HG03097 (cell line): Measurements from ENCODE around the gene CDK17.
"Not testable (repeated sequence)": the region's sequence is repeated elsewhere in the genome, so short reads cannot be mapped to it uniquely, and the experiment has no call there.

Source experiments
- ATAC-seq: cut with Tn5 transposase; IDR thresholded peaks from one replicate; pipeline ENCODE4 v1.9.1; 2021; ENCODE audit not compliant: unreplicated experiment, low FRiP score

CDK17 gene

GRCh38 chr12:96399919-96400630 is at the start of gene CDK17:
TSS of gene CDK17 (minus strand) at chr12:96400439. CDS start at chr12:96334836, 65,603 bp downstream.
- ATAC-seq = peak; percentile 44

- no peak for ATAC-seq
Observed at GRCh38 chr12:96448300-96448699, 48.1 kb upstream of the CDK17 start.

- ATAC-seq = no peak
Observed at GRCh38 chr12:96447256-96447655, 47.0 kb upstream of the CDK17 start.

- ATAC-seq = peak; percentile 98
Observed at GRCh38 chr12:96445691-96446583, 45.7 kb upstream of the CDK17 start.

GRCh38 chr12:96444399-96444798 is 44.2 kb upstream of the CDK17 start:
- no peak for ATAC-seq

GRCh38 chr12:96442906-96443305 is 42.7 kb upstream of the CDK17 start:
- ATAC-seq = no peak

GRCh38 chr12:96441816-96442215 is 41.6 kb upstream of the CDK17 start:
- no peak for ATAC-seq

- no peak for ATAC-seq
Observed at GRCh38 chr12:96438330-96438729, 38.1 kb upstream of the CDK17 start.

GRCh38 chr12:96437171-96437445 is 36.9 kb upstream of the CDK17 start:
- no peak for ATAC-seq

GRCh38 chr12:96436366-96437170 is 36.3 kb upstream of the CDK17 start:
- no peak for ATAC-seq

GRCh38 chr12:96434107-96434506 is 33.9 kb upstream of the CDK17 start:
- ATAC-seq = peak; percentile 83

GRCh38 chr12:96432496-96433321 is 32.5 kb upstream of the CDK17 start:
- ATAC-seq = not testable (repeated sequence)

GRCh38 chr12:96431067-96431466 is 30.8 kb upstream of the CDK17 start:
- ATAC-seq = no peak

- ATAC-seq = no peak
Observed at GRCh38 chr12:96427269-96427729, 27.1 kb upstream of the CDK17 start.

- no peak for ATAC-seq
Observed at GRCh38 chr12:96425951-96426350, 25.7 kb upstream of the CDK17 start.

- no peak for ATAC-seq
Observed at GRCh38 chr12:96425321-96425720, 25.1 kb upstream of the CDK17 start.

GRCh38 chr12:96424601-96425000 is 24.4 kb upstream of the CDK17 start:
- ATAC-seq = no peak

- ATAC-seq = no peak
Observed at GRCh38 chr12:96422192-96422591, 22.0 kb upstream of the CDK17 start.

- ATAC-seq = no peak
Observed at GRCh38 chr12:96421014-96421413, 20.8 kb upstream of the CDK17 start.

- no peak for ATAC-seq
Observed at GRCh38 chr12:96420277-96420835, 20.1 kb upstream of the CDK17 start.
